Panc1 (cell line): ENCODE data around the gene OR51E1.

Source experiments
- CTCF ChIP-seq: fragments of 450-650 bp; IDR thresholded peaks from 2 replicates; pipeline ENCODE4 v1.5.1; 2017; ENCODE audit warnings: mild to moderate bottlenecking
- POLR2AphosphoS5 ChIP-seq: IDR thresholded peaks from 2 replicates; pipeline ENCODE4 v1.6.1; 2012; ENCODE audit warnings: mild to moderate bottlenecking, low read depth, low read length, moderate library complexity
- TCF7L2 ChIP-seq: IDR thresholded peaks from 2 replicates; pipeline ENCODE4 v1.6.1; 2011; ENCODE audit warnings: mild to moderate bottlenecking, low read depth, low read length, inconsistent platforms

- TF ChIP-seq CTCF (no peak), POLR2AphosphoS5 (no peak), TCF7L2 (no peak)
Observed at GRCh38 chr11:4610258-4610935, 33.4 kb upstream of the OR51E1 start.
